ENCODE measurements around the gene SP5. TPM values are rescaled to one million over a fixed set of nuclear protein-coding genes. Genes with fewer than 3 reads are reported as not detected.

The SP5 gene
- total and polyA plus RNA-seq, 9 of the 15 experiments (the other 6 are each of a cell fraction or from before 2014, with no cell fraction given), result 0.03 to 1.7 (median 0.16) TPM; not detected in 1

GRCh38 chr2:170743530-170744239 is 28.5 kb downstream of the SP5 start (continued):
- TF ChIP-seq FOXO4 (CRISPR knock-in tag; IDR thresholded peaks at IDR 0.05) (no peak), MEF2D (tag; conservative IDR thresholded peaks at IDR 0.05; ENCODE audit: low read depth) (no peak), SMARCE1 (IDR thresholded peaks at IDR 0.05) (peak; percentile 54; the same call in 1 of the 2 replicates), ZNF282 (CRISPR knock-in tag; IDR thresholded peaks at IDR 0.05) (no peak), PURB (CRISPR knock-in tag; IDR thresholded peaks at IDR 0.05; ENCODE audit: low read depth) (no peak), GTF2A2 (tag; IDR thresholded peaks at IDR 0.05) (no peak), SIN3B (IDR thresholded peaks at IDR 0.05; ENCODE audit: low read depth) (no peak), ELF1 (tag; IDR thresholded peaks at IDR 0.05) (no peak), ZFPM2 (CRISPR knock-in tag; IDR thresholded peaks at IDR 0.05) (no peak), ZNF518B (CRISPR knock-in tag; IDR thresholded peaks at IDR 0.05) (no peak), NFATC3 (IDR thresholded peaks at IDR 0.05) (no peak), MCM5 (IDR thresholded peaks at IDR 0.05; ENCODE audit: low read depth) (no peak), ZFX (CRISPR knock-in tag; IDR thresholded peaks at IDR 0.05) (peak; percentile 47; the same call in 1 of the 2 replicates), BRF2 (IDR thresholded peaks at IDR 0.05; ENCODE audit: borderline replicate concordance, insufficient read depth, insufficient read length) (no peak), ETS2 (tag; IDR thresholded peaks at IDR 0.05; ENCODE audit: borderline replicate concordance, poor library complexity, severe bottlenecking) (no peak), ZFP36 (IDR thresholded peaks at IDR 0.05; ENCODE audit: low read depth, low read length, partially characterized antibody) (no peak), SMAD4 (CRISPR knock-in tag; conservative IDR thresholded peaks at IDR 0.05) (0 out of 2 replicates have a peak, but pooled peaks have one; percentile 40), FOS (IDR thresholded peaks at IDR 0.05; ENCODE audit: extremely low read depth, insufficient read length) (no peak), KHSRP (IDR thresholded peaks at IDR 0.05) (no peak), ZNF224 (CRISPR knock-in tag; IDR thresholded peaks at IDR 0.05) (no peak), MBD2 (IDR thresholded peaks at IDR 0.05; ENCODE audit: borderline replicate concordance, low read depth) (no peak), ARID3A (IDR thresholded peaks at IDR 0.05; ENCODE audit: borderline replicate concordance, low read depth, low read length) (peak; percentile 24; the same call in 1 of the 2 replicates)
